GM12878 (cell line): ENCODE measurements around the gene DALRD3. TPM values are rescaled to one million over a fixed set of nuclear protein-coding genes. Genes with fewer than 3 reads are reported as not detected.

Source experiments
- ATAC-seq: fragments of 200-7000 bp; cut with Tn5 transposase; 3 replicates; pipeline ENCODE4 v1.9.1; 2020; ENCODE audit warnings: mild to moderate bottlenecking, moderate library complexity
- BruUV-seq: library from RNA; stranded (reverse); fragments of 400-500 nt; replicated peaks from 2 replicates; lab custom pipeline; 2021; lab: Mats Ljungman, UMichigan
- CTCF ChIA-PET: fragments of 300-600 bp; sonication (Branson Sonifier 250); formaldehyde crosslinking; extraction: SDS; loops from one replicate; lab custom pipeline; 2021; ENCODE audit warnings: inconsistent platforms; lab: Yijun Ruan, JAX
- POLR2A ChIA-PET: fragments of 350-600 bp; formaldehyde crosslinking; extraction: SDS; loops from one replicate; lab custom pipeline; 2021; ENCODE audit warnings: inconsistent platforms; lab: Charles Lee
- RAD21 ChIA-PET: fragments of 300-600 bp; sonication (Branson Sonifier 250); formaldehyde crosslinking; loops from one replicate; lab custom pipeline; 2023; ENCODE audit warnings: antibody characterized with exemption; ENCODE audit not compliant: unreplicated experiment; lab: Charles Lee
- SMC1A ChIA-PET: fragments of 300-600 bp; sonication (Branson Sonifier 250); formaldehyde crosslinking; loops from one replicate; lab custom pipeline; 2023; ENCODE audit not compliant: unreplicated experiment, uncharacterized antibody; lab: Charles Lee
- DNase-seq: peaks from one replicate; pipeline ENCODE4 v3.0.0-alpha.2; 2011; ENCODE audit warnings: low read depth, low spot score
- FAIRE-seq: peaks from 3 replicates; lab custom pipeline; 2011; peaks lifted over from hg19 to GRCh38; lab: Jason Lieb, UNC
- H2AFZ ChIP-seq: 2 replicates; pipeline ENCODE4 v1.6.0; 2011; ENCODE audit warnings: low read depth, low read length, control low read depth; ENCODE audit not compliant: control insufficient read depth
- H3K27ac ChIP-seq: 2 replicates; pipeline ENCODE4 v1.5.1; 2011; ENCODE audit warnings: control low read depth; ENCODE audit not compliant: control insufficient read depth, insufficient read depth
- H3K27me3 ChIP-seq, 2 experiments: replicated peaks in 1 of 2; 2 replicates each; pipeline versions ENCODE4 v1.6.0 to v1.6.1; 2011; ENCODE audit warnings: low read length in 1 of 2; ENCODE audit not compliant: control insufficient read depth in 2 of 2, insufficient read depth in 2 of 2
- H3K36me3 ChIP-seq, 2 experiments: 2 replicates each; pipeline ENCODE4 v1.5.1; 2011; ENCODE audit warnings: low read length in 1 of 2; ENCODE audit not compliant: control insufficient read depth in 2 of 2, insufficient read depth in 2 of 2
- H3K4me1 ChIP-seq: 2 replicates; pipeline ENCODE4 v1.6.1; 2011; ENCODE audit warnings: mild to moderate bottlenecking, low read length, moderate library complexity, mixed read lengths; ENCODE audit not compliant: control insufficient read depth, insufficient read depth
- H3K4me2 ChIP-seq: 2 replicates; pipeline ENCODE4 v1.6.0; 2011; ENCODE audit warnings: control low read depth; ENCODE audit not compliant: control insufficient read depth, insufficient read depth
- H3K4me3 ChIP-seq: fragments of 200-600 bp; sonication (generic); 2 replicates; pipeline ENCODE4 v1.5.1; 2016
- H3K79me2 ChIP-seq: 2 replicates; pipeline ENCODE4 v1.6.0; 2011; ENCODE audit warnings: low read length; ENCODE audit not compliant: control insufficient read depth, insufficient read depth
- H3K9ac ChIP-seq: 2 replicates; pipeline ENCODE4 v1.8.0; 2011; ENCODE audit warnings: low read length, control low read depth, mixed read lengths; ENCODE audit not compliant: control insufficient read depth, insufficient read depth
- H3K9me3 ChIP-seq: replicated peaks from 3 replicates; pipeline ENCODE4 v1.5.1; 2011; ENCODE audit warnings: mild to moderate bottlenecking, low read length; ENCODE audit not compliant: control insufficient read depth, insufficient read depth
- H4K20me1 ChIP-seq: 2 replicates; pipeline ENCODE4 v1.6.0; 2011; ENCODE audit not compliant: control insufficient read depth, insufficient read depth
- IKZF1 ChIP-seq: fragments of 450-650 bp; conservative IDR thresholded peaks from 2 replicates; pipeline ENCODE4 v1.6.1; 2017; ENCODE audit warnings: antibody characterized with exemption, mild to moderate bottlenecking
- MTA3 ChIP-seq: IDR thresholded peaks from 2 replicates; pipeline ENCODE4 v1.6.1; 2012; ENCODE audit warnings: low read length, inconsistent platforms, borderline replicate concordance
- POLR2AphosphoS2 ChIP-seq: IDR thresholded peaks from 2 replicates; pipeline ENCODE4 v1.6.1; 2011; ENCODE audit warnings: low read depth, mild to moderate bottlenecking, low read length, improper control_type of control experiment, moderate library complexity
- SIX5 ChIP-seq: IDR thresholded peaks from 2 replicates; pipeline ENCODE4 v1.6.1; 2011; ENCODE audit warnings: mild to moderate bottlenecking, low read depth, low read length, moderate library complexity; ENCODE audit not compliant: severe bottlenecking
- SMC3 ChIP-seq: IDR thresholded peaks from 2 replicates; pipeline ENCODE4 v1.6.1; 2011; ENCODE audit warnings: low read length, improper control_type of control experiment, borderline replicate concordance
- TCF7 ChIP-seq: IDR thresholded peaks from 2 replicates; pipeline ENCODE4 v1.6.1; 2014; ENCODE audit warnings: antibody characterized with exemption, borderline replicate concordance
- WGBS: methylation state at CpG from one replicate; pipeline ENCODE4 v1.1.6; 2016; ENCODE audit warnings: low lambda C conversion rate; ENCODE audit not compliant: insufficient replicate concordance, insufficient coverage; ENCODE audit errors: missing lambda C conversion rate; 5-methylcytosine and 5-hydroxymethylcytosine counted together
- in situ Hi-C: fragments of 300-500 bp; cut with MboI; formaldehyde crosslinking; loops from 9 replicates; pipeline ENCODE4 v1.14.3; 2018; ENCODE audit warnings: mixed read lengths
- intact Hi-C: fragments of 100-400 bp; cut with micrococcal nuclease; formaldehyde crosslinking; loops from one replicate; pipeline ENCODE4 v1.14.2; 2022; ENCODE audit not compliant: unreplicated experiment
- polyA plus RNA-seq, 11 experiments: library from polyadenylated mRNA; depleted of rRNA in 4 of 11; unstranded in 6 of 11; stranded (reverse) in 5 of 11; fragments of >200 nt; fragmentation: Nextera tagmentation in 4 of 11; fragmentation: Illumina TruSeq in 1 of 11; extraction: Ambion mirVana in 4 of 11; extraction: Trizol in 1 of 11; gene quantifications; 1 replicate in 1 of 11; 2 replicates in 10 of 11; pipeline versions ENCODE4 v1.2.1 to v1.2.3, GENCODE V29; 2011 to 2016; ENCODE audit warnings: inconsistent platforms in 2 of 11, missing spikeins in 2 of 11, low read depth in 1 of 11
- total RNA-seq, 4 experiments: library from RNA; depleted of rRNA in 3 of 4; stranded (reverse); fragments of >200 nt in 3 of 4; fragmentation: Illumina TruSeq in 1 of 4; extraction: Trizol in 1 of 4; gene quantifications; 2 replicates each; pipeline versions ENCODE4 v1.2.1 to v1.2.3, GENCODE V29; 2013 to 2021
- TF ChIP-seq, protein P1 (sequence below): fragments of 450-650 bp; IDR thresholded peaks from 2 replicates; pipeline ENCODE4 v1.6.1; 2017; ENCODE audit warnings: mild to moderate bottlenecking, moderate library complexity
- TF ChIP-seq, protein P2 (sequence below): fragments of 450-650 bp; IDR thresholded peaks from 2 replicates; pipeline ENCODE4 v1.6.1; 2018; ENCODE audit warnings: mild to moderate bottlenecking, low read depth, moderate library complexity; ENCODE audit not compliant: partially characterized antibody
- TF ChIP-seq, protein P3 (sequence below): fragments of 450-650 bp; IDR thresholded peaks from 2 replicates; pipeline ENCODE4 v1.6.1; 2017; ENCODE audit warnings: borderline replicate concordance

The DALRD3 gene
- total and polyA plus RNA-seq, 10 of the 15 experiments (the other 5 are each of a cell fraction or from before 2014, with no cell fraction given) = 10.1 to 28.2 (median 21.6) TPM

DNA sequence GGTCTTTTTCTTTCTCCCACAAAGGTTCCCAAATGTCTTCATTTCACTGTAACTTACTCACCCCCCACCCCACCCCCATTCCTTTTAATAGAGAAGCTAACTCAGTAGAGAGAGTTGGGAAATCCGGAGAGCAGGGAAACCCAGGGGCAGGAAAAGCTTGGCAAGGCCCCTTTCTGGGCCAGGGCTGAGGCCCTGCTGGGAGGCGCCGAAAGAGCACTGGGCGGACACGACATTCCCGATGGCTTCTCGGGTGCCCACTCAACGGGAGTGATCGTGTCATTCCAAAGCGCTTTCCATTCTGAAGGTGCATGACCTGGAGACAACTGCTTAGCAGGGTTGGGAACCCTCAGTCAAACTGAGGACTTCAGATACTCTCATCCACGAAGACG is 1.6 kb upstream of the DALRD3 start (continued):
- TF ChIP-seq, protein P1, sequence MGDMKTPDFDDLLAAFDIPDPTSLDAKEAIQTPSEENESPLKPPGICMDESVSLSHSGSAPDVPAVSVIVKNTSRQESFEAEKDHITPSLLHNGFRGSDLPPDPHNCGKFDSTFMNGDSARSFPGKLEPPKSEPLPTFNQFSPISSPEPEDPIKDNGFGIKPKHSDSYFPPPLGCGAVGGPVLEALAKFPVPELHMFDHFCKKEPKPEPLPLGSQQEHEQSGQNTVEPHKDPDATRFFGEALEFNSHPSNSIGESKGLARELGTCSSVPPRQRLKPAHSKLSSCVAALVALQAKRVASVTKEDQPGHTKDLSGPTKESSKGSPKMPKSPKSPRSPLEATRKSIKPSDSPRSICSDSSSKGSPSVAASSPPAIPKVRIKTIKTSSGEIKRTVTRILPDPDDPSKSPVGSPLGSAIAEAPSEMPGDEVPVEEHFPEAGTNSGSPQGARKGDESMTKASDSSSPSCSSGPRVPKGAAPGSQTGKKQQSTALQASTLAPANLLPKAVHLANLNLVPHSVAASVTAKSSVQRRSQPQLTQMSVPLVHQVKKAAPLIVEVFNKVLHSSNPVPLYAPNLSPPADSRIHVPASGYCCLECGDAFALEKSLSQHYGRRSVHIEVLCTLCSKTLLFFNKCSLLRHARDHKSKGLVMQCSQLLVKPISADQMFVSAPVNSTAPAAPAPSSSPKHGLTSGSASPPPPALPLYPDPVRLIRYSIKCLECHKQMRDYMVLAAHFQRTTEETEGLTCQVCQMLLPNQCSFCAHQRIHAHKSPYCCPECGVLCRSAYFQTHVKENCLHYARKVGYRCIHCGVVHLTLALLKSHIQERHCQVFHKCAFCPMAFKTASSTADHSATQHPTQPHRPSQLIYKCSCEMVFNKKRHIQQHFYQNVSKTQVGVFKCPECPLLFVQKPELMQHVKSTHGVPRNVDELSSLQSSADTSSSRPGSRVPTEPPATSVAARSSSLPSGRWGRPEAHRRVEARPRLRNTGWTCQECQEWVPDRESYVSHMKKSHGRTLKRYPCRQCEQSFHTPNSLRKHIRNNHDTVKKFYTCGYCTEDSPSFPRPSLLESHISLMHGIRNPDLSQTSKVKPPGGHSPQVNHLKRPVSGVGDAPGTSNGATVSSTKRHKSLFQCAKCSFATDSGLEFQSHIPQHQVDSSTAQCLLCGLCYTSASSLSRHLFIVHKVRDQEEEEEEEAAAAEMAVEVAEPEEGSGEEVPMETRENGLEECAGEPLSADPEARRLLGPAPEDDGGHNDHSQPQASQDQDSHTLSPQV = no peak
- TF ChIP-seq IKZF1 = 0 out of 2 replicates have a peak, but pooled peaks have one; percentile 14
- TF ChIP-seq SIX5 = no peak
- no peak for TF ChIP-seq MTA3

DNA sequence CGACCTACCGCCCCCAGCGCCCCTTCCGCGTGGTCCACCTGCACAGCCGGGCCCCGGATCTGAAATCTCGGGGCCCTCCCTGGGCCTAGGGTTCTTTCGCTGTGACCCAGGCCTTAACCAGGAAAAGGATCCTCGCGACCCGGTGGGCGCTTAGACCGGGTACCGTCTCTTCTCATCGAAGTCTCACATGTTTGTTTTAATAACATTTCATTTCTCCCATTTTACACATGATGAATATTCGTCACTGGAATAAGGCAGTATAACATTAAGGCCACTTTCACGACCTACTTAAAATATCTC is 277 bp upstream of the DALRD3 start:
- ATAC-seq (no peak), DNase-seq (no peak), FAIRE-seq (no peak)
- intact Hi-C loops = no loop called here
- POLR2A ChIA-PET = interaction anchor here (2.8 to 3.1 kb wide), 2 partner anchors 10 to 11 kb away, joined by 22 to 28 read pairs; partner anchors contain the start of genes IMPDH2 and WDR6
- H3K79me2 ChIP-seq = peaks cover 37% of the 10 kb centered on the region
- peak overlapping the region; percentile 95 for H3K4me3 ChIP-seq
- peak overlapping the region; percentile 79 for H2AFZ ChIP-seq
- SMC1A ChIA-PET = interaction anchor here (4.2 kb wide), 1 partner anchor 11 kb away, joined by 21 read pairs; the partner anchor contains the start of gene WDR6
- H3K4me2 ChIP-seq = peak overlapping the region; percentile 86
- in situ Hi-C loops = no loop called here
- peaks cover 13 to 20% of the 10 kb centered on the region in 2 experiments; a peak in 3 of 4 replicates for H3K36me3 ChIP-seq
- CTCF ChIA-PET = interaction anchor here (0.6 to 5.9 kb wide), 3 partner anchors 11 to 317 kb away, joined by 3 to 83 read pairs (median 3); partner anchors contain the start of gene WDR6
- RAD21 ChIA-PET = interaction anchor here (0.7 to 2.3 kb wide), 4 partner anchors 10 to 31 kb away, joined by 3 to 12 read pairs (median 5); partner anchors contain the start of genes IMPDH2 and WDR6
- H3K27ac ChIP-seq = peak overlapping the region; percentile 59
- no TSS peak for BruUV-seq
- WGBS = under 1% methylated on average over 18 of the region's 18 CpGs
- peak overlapping the region; percentile 66 for H3K9ac ChIP-seq
- peaks cover 8% of the 10 kb centered on the region for H3K4me1 ChIP-seq
- no peaks in the 10 kb centered on the region for H4K20me1 ChIP-seq
- H3K9me3 ChIP-seq = no peaks in the 10 kb centered on the region
- H3K27me3 ChIP-seq = no peaks in the 10 kb centered on the region
- TF ChIP-seq, protein P2, sequence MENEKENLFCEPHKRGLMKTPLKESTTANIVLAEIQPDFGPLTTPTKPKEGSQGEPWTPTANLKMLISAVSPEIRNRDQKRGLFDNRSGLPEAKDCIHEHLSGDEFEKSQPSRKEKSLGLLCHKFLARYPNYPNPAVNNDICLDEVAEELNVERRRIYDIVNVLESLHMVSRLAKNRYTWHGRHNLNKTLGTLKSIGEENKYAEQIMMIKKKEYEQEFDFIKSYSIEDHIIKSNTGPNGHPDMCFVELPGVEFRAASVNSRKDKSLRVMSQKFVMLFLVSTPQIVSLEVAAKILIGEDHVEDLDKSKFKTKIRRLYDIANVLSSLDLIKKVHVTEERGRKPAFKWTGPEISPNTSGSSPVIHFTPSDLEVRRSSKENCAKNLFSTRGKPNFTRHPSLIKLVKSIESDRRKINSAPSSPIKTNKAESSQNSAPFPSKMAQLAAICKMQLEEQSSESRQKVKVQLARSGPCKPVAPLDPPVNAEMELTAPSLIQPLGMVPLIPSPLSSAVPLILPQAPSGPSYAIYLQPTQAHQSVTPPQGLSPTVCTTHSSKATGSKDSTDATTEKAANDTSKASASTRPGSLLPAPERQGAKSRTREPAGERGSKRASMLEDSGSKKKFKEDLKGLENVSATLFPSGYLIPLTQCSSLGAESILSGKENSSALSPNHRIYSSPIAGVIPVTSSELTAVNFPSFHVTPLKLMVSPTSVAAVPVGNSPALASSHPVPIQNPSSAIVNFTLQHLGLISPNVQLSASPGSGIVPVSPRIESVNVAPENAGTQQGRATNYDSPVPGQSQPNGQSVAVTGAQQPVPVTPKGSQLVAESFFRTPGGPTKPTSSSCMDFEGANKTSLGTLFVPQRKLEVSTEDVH = peak; percentile 31
- no peak for TF ChIP-seq SMC3
- no peak for TF ChIP-seq TCF7
- TF ChIP-seq POLR2AphosphoS2 = peak; percentile 28; the same call in 1 of the 2 replicates
- TF ChIP-seq, protein P3, sequence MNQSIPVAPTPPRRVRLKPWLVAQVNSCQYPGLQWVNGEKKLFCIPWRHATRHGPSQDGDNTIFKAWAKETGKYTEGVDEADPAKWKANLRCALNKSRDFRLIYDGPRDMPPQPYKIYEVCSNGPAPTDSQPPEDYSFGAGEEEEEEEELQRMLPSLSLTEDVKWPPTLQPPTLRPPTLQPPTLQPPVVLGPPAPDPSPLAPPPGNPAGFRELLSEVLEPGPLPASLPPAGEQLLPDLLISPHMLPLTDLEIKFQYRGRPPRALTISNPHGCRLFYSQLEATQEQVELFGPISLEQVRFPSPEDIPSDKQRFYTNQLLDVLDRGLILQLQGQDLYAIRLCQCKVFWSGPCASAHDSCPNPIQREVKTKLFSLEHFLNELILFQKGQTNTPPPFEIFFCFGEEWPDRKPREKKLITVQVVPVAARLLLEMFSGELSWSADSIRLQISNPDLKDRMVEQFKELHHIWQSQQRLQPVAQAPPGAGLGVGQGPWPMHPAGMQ = no peak
